ENCODE results near the gene CCDC92.
A peak's percentile ranks its signal among the peaks of the same experiment; 100 is the strongest.

The CCDC92 gene

DNA sequence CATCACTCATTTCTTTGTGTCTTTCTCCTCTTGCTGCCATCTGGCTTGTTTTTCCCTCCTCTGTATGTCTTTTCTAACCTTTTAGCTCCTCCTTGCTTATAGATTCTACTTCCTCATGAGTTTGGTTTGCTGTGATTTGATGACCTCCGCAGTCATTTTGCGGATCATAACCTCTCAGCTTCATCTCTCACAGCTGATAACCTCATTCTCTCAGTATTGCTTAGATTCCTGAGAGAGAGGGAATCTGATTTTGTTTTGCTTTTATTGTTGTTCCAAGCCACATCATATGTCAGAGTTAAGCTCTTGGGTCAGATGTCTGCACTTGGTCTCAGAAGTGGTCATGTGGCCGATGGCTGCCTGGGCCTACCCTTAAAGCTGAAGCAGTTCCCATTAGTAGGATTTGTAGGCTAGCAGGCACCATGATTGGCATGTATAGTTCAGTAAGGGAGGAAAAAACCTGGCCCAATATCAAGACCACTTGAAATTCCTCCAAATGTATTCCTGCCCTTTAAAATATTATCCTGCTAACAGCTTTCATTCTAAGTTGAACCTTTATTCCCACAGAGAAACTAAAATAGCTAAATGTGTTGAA lies 13.8 kb upstream of the CCDC92 start:
- Histone ChIP-seq H3K4me3 (ENCODE audit: low read depth, low read length) (no peak overlapping the region), H3K27me3 (ENCODE audit: control insufficient read depth, insufficient read depth, low read length) (no peaks in the 10 kb centered on the region), H3K9ac (ENCODE audit: low read depth, low read length) (no peak overlapping the region), H3K36me3 (ENCODE audit: control insufficient read depth, insufficient read depth, low read length) (peaks cover 3% of the 10 kb centered on the region), H3K4me1 (ENCODE audit: control insufficient read depth, insufficient read depth, low read length) (no peaks in the 10 kb centered on the region), H3K9me3 (ENCODE audit: control insufficient read depth, insufficient read depth, low read length) (no peaks in the 10 kb centered on the region)

- Histone ChIP-seq H3K4me3 (ENCODE audit: low read depth, low read length) (no peak overlapping the region), H3K9ac (ENCODE audit: low read depth, low read length) (no peak overlapping the region), H3K36me3 (ENCODE audit: control insufficient read depth, insufficient read depth, low read length) (peaks cover 3% of the 10 kb centered on the region), H3K9me3 (ENCODE audit: control insufficient read depth, insufficient read depth, low read length) (no peaks in the 10 kb centered on the region), H3K4me1 (ENCODE audit: control insufficient read depth, insufficient read depth, low read length) (no peaks in the 10 kb centered on the region), H3K27me3 (ENCODE audit: control insufficient read depth, insufficient read depth, low read length) (no peaks in the 10 kb centered on the region)
Observed at GRCh38 chr12:123984903-123985302, 12.3 kb upstream of the CCDC92 start.

DNA sequence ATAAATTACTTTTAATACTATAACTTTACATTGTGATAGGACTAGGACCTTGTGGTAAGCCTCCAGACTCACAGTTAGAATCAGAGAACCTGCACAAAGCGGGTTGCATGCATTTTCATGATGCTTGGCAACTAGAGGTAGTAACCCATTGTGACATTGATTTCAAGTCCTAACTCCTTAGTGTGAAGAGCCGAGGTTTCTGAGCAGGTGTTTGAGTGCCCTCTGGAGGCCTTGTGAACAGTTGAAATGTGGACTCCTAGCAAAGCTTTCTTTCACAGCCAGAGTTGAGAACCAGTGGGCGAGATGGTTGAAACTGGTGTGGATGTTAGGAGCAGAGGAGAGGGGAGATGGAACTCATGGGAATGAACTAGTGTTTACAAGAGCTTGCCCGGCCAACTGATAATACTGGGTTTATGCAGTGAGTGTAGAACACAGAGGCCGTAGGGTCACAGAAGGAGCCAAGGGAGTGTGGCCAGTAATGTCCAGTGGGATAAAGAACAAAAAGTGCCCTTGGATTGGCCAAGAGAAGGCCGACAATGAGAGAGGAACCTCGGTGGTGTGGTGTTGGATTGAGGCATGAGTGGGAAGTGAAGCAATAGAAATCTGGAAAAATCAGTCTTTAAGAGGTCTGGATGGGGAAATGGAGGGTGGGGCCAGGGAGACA lies 11.3 kb upstream of the CCDC92 start:
- H3K27me3 ChIP-seq (ENCODE audit: control insufficient read depth, insufficient read depth, low read length), result no peaks in the 10 kb centered on the region
- H3K36me3 ChIP-seq (ENCODE audit: control insufficient read depth, insufficient read depth, low read length), result peaks cover 3% of the 10 kb centered on the region
- H3K4me3 ChIP-seq (ENCODE audit: low read depth, low read length), result no peak overlapping the region
- no peaks in the 10 kb centered on the region for H3K9me3 ChIP-seq (ENCODE audit: control insufficient read depth, insufficient read depth, low read length)
- no peak overlapping the region for H3K9ac ChIP-seq (ENCODE audit: low read depth, low read length)
- H3K4me1 ChIP-seq (ENCODE audit: control insufficient read depth, insufficient read depth, low read length), result no peaks in the 10 kb centered on the region

DNA sequence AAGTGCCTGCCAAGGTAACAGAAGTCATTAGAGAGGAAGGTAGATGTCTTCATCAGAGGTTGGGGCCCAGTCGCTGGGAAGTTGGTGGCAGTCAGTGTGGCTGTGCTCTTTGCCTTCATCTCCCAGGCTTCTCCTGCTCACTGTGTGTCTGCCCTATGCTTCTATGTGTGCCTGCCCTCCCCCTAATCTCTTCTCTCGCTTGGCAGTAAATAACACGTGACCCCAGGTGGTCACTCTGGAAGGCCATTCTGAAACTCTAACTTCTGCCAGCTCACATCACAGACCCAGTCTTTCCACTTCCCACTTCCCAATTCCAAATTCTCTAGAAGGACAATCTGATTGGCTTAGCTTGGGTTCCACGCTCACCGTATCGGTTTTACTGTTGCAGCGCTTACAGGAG lies 9.6 kb upstream of the CCDC92 start:
- H3K36me3 ChIP-seq (ENCODE audit: control insufficient read depth, insufficient read depth, low read length), result no peaks in the 10 kb centered on the region
- no peaks in the 10 kb centered on the region for H3K9me3 ChIP-seq (ENCODE audit: control insufficient read depth, insufficient read depth, low read length)
- H3K27me3 ChIP-seq (ENCODE audit: control insufficient read depth, insufficient read depth, low read length), result no peaks in the 10 kb centered on the region
- no peak overlapping the region for H3K9ac ChIP-seq (ENCODE audit: low read depth, low read length)
- H3K4me3 ChIP-seq (ENCODE audit: low read depth, low read length), result no peak overlapping the region
- no peaks in the 10 kb centered on the region for H3K4me1 ChIP-seq (ENCODE audit: control insufficient read depth, insufficient read depth, low read length)

DNA sequence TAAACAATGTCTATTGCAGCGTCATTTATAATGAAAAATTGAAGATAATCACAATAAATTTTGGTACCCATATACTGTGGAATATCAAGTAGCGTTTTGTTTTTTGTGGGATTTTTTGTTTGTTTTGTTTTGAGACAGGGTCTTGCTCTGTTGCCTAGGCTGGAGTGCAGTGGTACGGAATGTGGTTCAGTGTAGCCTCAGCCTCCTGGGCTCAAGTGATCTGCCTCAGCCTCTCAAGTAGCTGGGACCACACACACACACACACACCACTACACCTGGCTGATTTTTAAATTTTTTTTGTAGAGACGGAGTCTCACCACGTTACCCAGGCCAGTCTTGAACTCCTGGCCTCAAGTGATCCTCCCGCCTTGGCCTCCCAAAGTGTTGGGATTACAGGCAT lies 6.9 kb upstream of the CCDC92 start:
- no peaks in the 10 kb centered on the region for H3K9me3 ChIP-seq (ENCODE audit: control insufficient read depth, insufficient read depth, low read length)
- no peak overlapping the region for H3K4me3 ChIP-seq (ENCODE audit: low read depth, low read length)
- peaks cover 21% of the 10 kb centered on the region for H3K27me3 ChIP-seq (ENCODE audit: control insufficient read depth, insufficient read depth, low read length)
- H3K36me3 ChIP-seq (ENCODE audit: control insufficient read depth, insufficient read depth, low read length), result peaks cover 3% of the 10 kb centered on the region
- no peaks in the 10 kb centered on the region for H3K4me1 ChIP-seq (ENCODE audit: control insufficient read depth, insufficient read depth, low read length)
- H3K9ac ChIP-seq (ENCODE audit: low read depth, low read length), result no peak overlapping the region

GRCh38 chr12:123976227-123976826 lies 3.7 kb upstream of the CCDC92 start:
- peaks cover 31% of the 10 kb centered on the region for H3K27me3 ChIP-seq (ENCODE audit: control insufficient read depth, insufficient read depth, low read length)

GRCh38 chr12:123973552-123974341 lies 1.1 kb upstream of the CCDC92 start:
- Histone ChIP-seq H3K9me3 (ENCODE audit: control insufficient read depth, insufficient read depth, low read length) (no peaks in the 10 kb centered on the region), H3K36me3 (ENCODE audit: control insufficient read depth, insufficient read depth, low read length) (peaks cover 3% of the 10 kb centered on the region), H3K27me3 (ENCODE audit: control insufficient read depth, insufficient read depth, low read length) (peaks cover 56% of the 10 kb centered on the region)

More at GRCh38 chr12:123976227-123976826, 3.7 kb upstream of the CCDC92 start:
- Histone ChIP-seq H3K4me3 (ENCODE audit: low read depth, low read length) (no peak overlapping the region), H3K9me3 (ENCODE audit: control insufficient read depth, insufficient read depth, low read length) (no peaks in the 10 kb centered on the region), H3K4me1 (ENCODE audit: control insufficient read depth, insufficient read depth, low read length) (no peaks in the 10 kb centered on the region), H3K36me3 (ENCODE audit: control insufficient read depth, insufficient read depth, low read length) (peaks cover 3% of the 10 kb centered on the region), H3K9ac (ENCODE audit: low read depth, low read length) (no peak overlapping the region)

DNA sequence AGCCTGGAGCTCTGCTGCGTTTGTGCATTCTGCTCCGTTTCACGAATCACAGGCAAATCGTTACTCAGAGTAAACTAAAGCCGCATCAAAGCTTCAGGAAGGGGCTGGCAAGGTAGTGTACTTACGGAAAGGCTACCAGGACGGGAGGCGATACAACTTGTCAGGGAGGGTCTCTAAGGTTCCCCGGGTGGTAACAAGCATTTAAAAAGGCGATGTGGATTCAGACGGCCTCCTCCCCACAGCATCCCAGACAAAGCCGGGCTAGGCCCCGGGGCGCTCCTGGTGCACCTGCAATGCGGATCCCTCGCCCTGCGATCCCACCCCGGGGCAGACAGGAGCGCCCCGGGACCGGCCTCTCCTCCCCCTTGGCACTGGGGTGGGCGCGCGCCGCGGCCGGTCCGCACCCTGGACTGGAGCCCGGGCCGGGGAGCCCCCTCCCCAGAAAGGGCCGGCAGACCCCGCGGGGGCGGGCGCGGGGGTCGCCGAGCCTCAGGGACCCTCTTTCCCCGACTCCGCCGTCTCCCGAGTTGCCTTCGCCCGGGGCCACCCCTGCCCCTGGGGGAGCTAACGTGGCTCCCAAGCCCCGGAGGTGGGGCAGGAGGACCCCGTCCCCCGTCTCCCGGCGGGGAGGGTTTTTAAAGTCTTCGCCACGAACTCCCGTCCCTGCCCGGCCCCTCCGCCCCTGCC lies 718 bp downstream of the CCDC92 start:
- H3K9ac ChIP-seq (ENCODE audit: low read depth, low read length), result no peak overlapping the region

More at GRCh38 chr12:123973552-123974341, 1.1 kb upstream of the CCDC92 start:
- Histone ChIP-seq H3K9ac (ENCODE audit: low read depth, low read length) (no peak overlapping the region), H3K4me1 (ENCODE audit: control insufficient read depth, insufficient read depth, low read length) (no peaks in the 10 kb centered on the region), H3K4me3 (ENCODE audit: low read depth, low read length) (peak overlapping the region; percentile 70)

DNA sequence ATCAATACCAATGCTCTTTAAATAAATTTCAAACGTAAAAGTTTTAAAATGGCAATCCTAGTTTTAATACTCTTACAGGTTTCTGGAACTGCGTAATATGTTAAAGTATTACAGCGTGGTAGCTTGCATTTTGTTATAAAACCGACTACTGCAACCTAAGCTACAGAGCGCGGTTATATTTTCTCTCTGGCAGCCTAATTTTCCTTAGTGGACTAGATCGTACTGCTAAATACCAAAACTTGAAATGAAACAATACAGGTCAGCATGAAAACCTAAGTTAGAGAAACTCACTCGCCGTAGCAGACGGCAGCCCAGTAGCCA lies 1.2 kb downstream of the CCDC92 start:
- no peak overlapping the region for H3K9ac ChIP-seq (ENCODE audit: low read depth, low read length)
- no peaks in the 10 kb centered on the region for H3K4me1 ChIP-seq (ENCODE audit: control insufficient read depth, insufficient read depth, low read length)
- peaks cover 77% of the 10 kb centered on the region for H3K27me3 ChIP-seq (ENCODE audit: control insufficient read depth, insufficient read depth, low read length)
- no peak overlapping the region for H3K4me3 ChIP-seq (ENCODE audit: low read depth, low read length)
- no peaks in the 10 kb centered on the region for H3K9me3 ChIP-seq (ENCODE audit: control insufficient read depth, insufficient read depth, low read length)
- H3K36me3 ChIP-seq (ENCODE audit: control insufficient read depth, insufficient read depth, low read length), result peaks cover 1% of the 10 kb centered on the region

More for the DNA sequence above, 718 bp downstream of the CCDC92 start:
- no peaks in the 10 kb centered on the region for H3K4me1 ChIP-seq (ENCODE audit: control insufficient read depth, insufficient read depth, low read length)
- H3K36me3 ChIP-seq (ENCODE audit: control insufficient read depth, insufficient read depth, low read length), result peaks cover 3% of the 10 kb centered on the region
- H3K27me3 ChIP-seq (ENCODE audit: control insufficient read depth, insufficient read depth, low read length), result peaks cover 75% of the 10 kb centered on the region
- no peaks in the 10 kb centered on the region for H3K9me3 ChIP-seq (ENCODE audit: control insufficient read depth, insufficient read depth, low read length)
- peak overlapping the region; percentile 20 for H3K4me3 ChIP-seq (ENCODE audit: low read depth, low read length)

DNA sequence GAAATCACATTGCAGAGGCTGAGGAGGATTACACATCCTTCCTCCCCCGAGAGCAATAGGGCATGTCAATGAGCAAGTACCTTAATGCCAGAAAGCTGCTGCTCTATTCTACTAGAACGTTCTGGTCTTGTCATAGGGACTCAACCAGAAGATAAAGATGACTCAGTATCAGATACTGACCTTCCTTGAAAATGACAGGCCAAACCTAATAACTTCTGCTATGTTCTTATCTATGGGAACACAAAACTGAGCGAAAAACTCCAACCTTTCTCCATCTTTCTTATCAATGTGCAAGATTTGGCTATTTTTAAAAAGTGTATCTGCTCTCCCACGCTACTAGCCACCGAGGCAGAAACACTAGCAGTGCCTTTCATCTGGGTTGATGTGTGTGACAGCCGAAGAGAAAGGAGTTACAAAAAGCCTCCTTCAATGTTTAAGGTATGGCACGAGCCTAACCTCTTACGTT lies 5.5 kb downstream of the CCDC92 start:
- no peaks in the 10 kb centered on the region for H3K36me3 ChIP-seq (ENCODE audit: control insufficient read depth, insufficient read depth, low read length)
- no peak overlapping the region for H3K4me3 ChIP-seq (ENCODE audit: low read depth, low read length)
- H3K9me3 ChIP-seq (ENCODE audit: control insufficient read depth, insufficient read depth, low read length), result no peaks in the 10 kb centered on the region
- no peaks in the 10 kb centered on the region for H3K4me1 ChIP-seq (ENCODE audit: control insufficient read depth, insufficient read depth, low read length)
- no peak overlapping the region for H3K9ac ChIP-seq (ENCODE audit: low read depth, low read length)
- H3K27me3 ChIP-seq (ENCODE audit: control insufficient read depth, insufficient read depth, low read length), result peaks cover 94% of the 10 kb centered on the region

GRCh38 chr12:123966596-123966995 lies 6.0 kb downstream of the CCDC92 start:
- H3K9ac ChIP-seq (ENCODE audit: low read depth, low read length), result no peak overlapping the region
- H3K4me1 ChIP-seq (ENCODE audit: control insufficient read depth, insufficient read depth, low read length), result no peaks in the 10 kb centered on the region
- no peaks in the 10 kb centered on the region for H3K36me3 ChIP-seq (ENCODE audit: control insufficient read depth, insufficient read depth, low read length)
- H3K4me3 ChIP-seq (ENCODE audit: low read depth, low read length), result no peak overlapping the region
- H3K27me3 ChIP-seq (ENCODE audit: control insufficient read depth, insufficient read depth, low read length), result peaks cover 100% of the 10 kb centered on the region
- H3K9me3 ChIP-seq (ENCODE audit: control insufficient read depth, insufficient read depth, low read length), result no peaks in the 10 kb centered on the region
